GM06990 (cell line): Measurements from ENCODE around the gene MOV10L1.

Source experiments
- DNase-seq: peaks from one replicate; pipeline ENCODE4 v3.0.0-alpha.2; 2011; ENCODE audit not compliant: insufficient read length; ENCODE audit errors: extremely low read depth
- H3K27me3 ChIP-seq: replicated peaks from 2 replicates; pipeline ENCODE4 v1.6.0; 2011; ENCODE audit warnings: low read length; ENCODE audit not compliant: control insufficient read depth, insufficient read depth
- H3K36me3 ChIP-seq: 2 replicates; pipeline ENCODE4 v1.5.1; 2011; ENCODE audit warnings: low read length; ENCODE audit not compliant: control insufficient read depth, insufficient read depth
- H3K4me3 ChIP-seq: replicated peaks from 2 replicates; pipeline ENCODE4 v1.5.1; 2011; ENCODE audit warnings: low read depth, mild to moderate bottlenecking, control low read depth, low read length
- CTCF ChIP-seq: IDR thresholded peaks from 2 replicates; pipeline ENCODE4 v1.5.1; 2011; ENCODE audit warnings: low read length, control low read depth, mild to moderate bottlenecking, inconsistent platforms; ENCODE audit not compliant: insufficient read depth, poor library complexity, severe bottlenecking

Gene MOV10L1

DNA sequence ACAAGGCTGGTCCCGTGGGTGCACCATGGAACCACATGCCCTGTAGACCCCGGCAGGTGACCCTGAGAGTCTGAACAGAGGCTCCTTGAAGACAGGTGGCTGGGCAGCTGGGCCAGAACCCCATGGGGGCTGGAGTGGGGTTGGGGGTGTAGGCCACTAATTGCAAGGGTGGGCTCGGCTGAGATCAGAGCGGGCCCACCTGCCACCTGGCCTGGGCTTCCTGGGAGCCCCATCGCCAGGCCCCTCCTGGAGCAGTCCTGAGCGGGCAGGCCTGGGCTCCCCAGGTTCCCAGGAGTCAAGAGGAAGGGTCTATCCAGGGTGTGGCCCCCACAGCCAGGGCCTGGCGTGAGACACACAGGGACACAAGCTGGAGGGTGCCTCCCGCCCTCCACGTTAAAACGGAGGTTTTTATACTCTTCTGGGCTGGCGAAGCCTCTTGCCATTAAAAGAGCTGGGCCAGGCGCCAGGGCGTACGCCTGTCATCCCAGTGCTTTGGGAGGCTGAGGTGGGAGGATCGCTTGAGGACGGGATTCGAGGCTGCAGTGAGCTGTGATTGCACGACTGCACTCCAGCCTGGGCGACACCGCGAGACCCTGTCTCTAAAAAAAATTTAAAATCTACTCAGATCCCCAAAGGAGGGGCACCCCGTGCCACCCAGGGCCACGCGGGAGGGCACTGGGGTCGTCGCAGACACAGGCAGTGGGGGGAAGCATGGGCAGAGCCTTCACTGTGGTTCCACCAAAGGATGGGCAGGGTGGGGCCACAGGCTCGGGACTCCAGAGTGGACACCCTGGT is 91.1 kb downstream of the MOV10L1 start:
- no peaks in the 10 kb centered on the region for H3K36me3 ChIP-seq
- no peak for TF ChIP-seq CTCF
- H3K27me3 ChIP-seq, result no peaks in the 10 kb centered on the region
- no peak for DNase-seq
- H3K4me3 ChIP-seq, result no peak overlapping the region

GRCh38 chr22:50182176-50183081 is 92.6 kb downstream of the MOV10L1 start:
- DNase-seq, result no peak
- no peak for TF ChIP-seq CTCF
- no peak overlapping the region for H3K4me3 ChIP-seq
- H3K36me3 ChIP-seq, result no peaks in the 10 kb centered on the region
- no peaks in the 10 kb centered on the region for H3K27me3 ChIP-seq

- no peak for TF ChIP-seq CTCF
- no peaks in the 10 kb centered on the region for H3K36me3 ChIP-seq
- H3K27me3 ChIP-seq, result no peaks in the 10 kb centered on the region
- H3K4me3 ChIP-seq, result no peak overlapping the region
- DNase-seq, result peak; percentile 9
Measured at GRCh38 chr22:50183141-50183971, 93.5 kb downstream of the MOV10L1 start.

- no peak for TF ChIP-seq CTCF
- Histone ChIP-seq H3K4me3 (peak overlapping the region; percentile 22; the same call in 1 of the 2 replicates), H3K27me3 (no peaks in the 10 kb centered on the region), H3K36me3 (no peaks in the 10 kb centered on the region; the same call in 1 of the 2 replicates)
- DNase-seq, result peak; percentile 27
Measured at GRCh38 chr22:50184004-50184901, 94.4 kb downstream of the MOV10L1 start.
